Spleen (tissue), 7 donors: ENCODE measurements around the gene RNF167.

Source experiments
- CTCF ChIP-seq, 11 experiments: fragments of 200-600 bp in 7 of 11; fragments of 450-650 bp in 4 of 11; sonication (generic) in 4 of 11; IDR thresholded peaks in 8 of 11; conservative IDR thresholded peaks in 3 of 11; 1 replicate in 7 of 11; 2 replicates in 4 of 11; pipeline versions ENCODE4 v1.4.0 to v1.8.0; 2016 to 2021; ENCODE audit warnings: antibody characterized with exemption in 11 of 11, inconsistent platforms in 4 of 11, mild to moderate bottlenecking in 1 of 11
- POLR2A ChIP-seq, 3 donors: fragments of 450-650 bp; IDR thresholded peaks; one replicate each; pipeline ENCODE4 v1.5.1; 2017; ENCODE audit warnings: antibody characterized with exemption in 3 of 3, mild to moderate bottlenecking in 1 of 3
- donor health status: DM: no; HTN: no; CAD: no; lungs with moderate emphysema.
- donor health status: DM: no; HTN: no; CAD: no.
- donor health status: DM: no; HTN: no; CAD: no.

- TF ChIP-seq CTCF (IDR thresholded peaks at IDR 0.05 in 8 of 11, conservative IDR thresholded peaks at IDR 0.05 in 3 of 11) (no peak), POLR2A (IDR thresholded peaks at IDR 0.05) (no peak)
Observed at GRCh38 chr17:4901648-4902344, 38.3 kb upstream of the RNF167 start.
